ENCODE data around the gene UQCC2.

Gene UQCC2

GRCh38 chr6:33747823-33748222 lies 36.3 kb upstream of the UQCC2 start:
- DNase-seq (ENCODE audit: low read depth in 1 of 2, low spot score in 1 of 2), result no peak
- TF ChIP-seq GABPA (IDR thresholded peaks at IDR 0.05; ENCODE audit: low read depth) (no peak), REST (IDR thresholded peaks at IDR 0.05; ENCODE audit: insufficient replicate concordance, low read depth) (no peak), SPI1 (IDR thresholded peaks at IDR 0.05; ENCODE audit: borderline replicate concordance, low read depth) (no peak), POLR2AphosphoS5 (IDR thresholded peaks at IDR 0.05; ENCODE audit: low read depth) (no peak)
- TF ChIP-seq, protein P1, sequence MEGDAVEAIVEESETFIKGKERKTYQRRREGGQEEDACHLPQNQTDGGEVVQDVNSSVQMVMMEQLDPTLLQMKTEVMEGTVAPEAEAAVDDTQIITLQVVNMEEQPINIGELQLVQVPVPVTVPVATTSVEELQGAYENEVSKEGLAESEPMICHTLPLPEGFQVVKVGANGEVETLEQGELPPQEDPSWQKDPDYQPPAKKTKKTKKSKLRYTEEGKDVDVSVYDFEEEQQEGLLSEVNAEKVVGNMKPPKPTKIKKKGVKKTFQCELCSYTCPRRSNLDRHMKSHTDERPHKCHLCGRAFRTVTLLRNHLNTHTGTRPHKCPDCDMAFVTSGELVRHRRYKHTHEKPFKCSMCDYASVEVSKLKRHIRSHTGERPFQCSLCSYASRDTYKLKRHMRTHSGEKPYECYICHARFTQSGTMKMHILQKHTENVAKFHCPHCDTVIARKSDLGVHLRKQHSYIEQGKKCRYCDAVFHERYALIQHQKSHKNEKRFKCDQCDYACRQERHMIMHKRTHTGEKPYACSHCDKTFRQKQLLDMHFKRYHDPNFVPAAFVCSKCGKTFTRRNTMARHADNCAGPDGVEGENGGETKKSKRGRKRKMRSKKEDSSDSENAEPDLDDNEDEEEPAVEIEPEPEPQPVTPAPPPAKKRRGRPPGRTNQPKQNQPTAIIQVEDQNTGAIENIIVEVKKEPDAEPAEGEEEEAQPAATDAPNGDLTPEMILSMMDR (IDR thresholded peaks at IDR 0.05; ENCODE audit: insufficient read depth, low read length), result no peak
- H3K27ac ChIP-seq (replicated peaks), result no peak overlapping the region
- no peak overlapping the region for H3K4me3 ChIP-seq (replicated peaks; ENCODE audit: insufficient read depth, low read length)
- peaks cover 14% of the 10 kb centered on the region for H3K27me3 ChIP-seq (ENCODE audit: insufficient read depth, poor library complexity, severe bottlenecking)

- no peak for DNase-seq (ENCODE audit: low read depth in 1 of 2, low spot score in 1 of 2)
- TF ChIP-seq GABPA (IDR thresholded peaks at IDR 0.05; ENCODE audit: low read depth), result no peak
- TF ChIP-seq POLR2AphosphoS5 (IDR thresholded peaks at IDR 0.05; ENCODE audit: low read depth), result no peak
- no peak for TF ChIP-seq SPI1 (IDR thresholded peaks at IDR 0.05; ENCODE audit: borderline replicate concordance, low read depth)
- TF ChIP-seq REST (IDR thresholded peaks at IDR 0.05; ENCODE audit: insufficient replicate concordance, low read depth), result no peak
- TF ChIP-seq, protein P1 (IDR thresholded peaks at IDR 0.05; ENCODE audit: insufficient read depth, low read length), result no peak
- H3K27me3 ChIP-seq (ENCODE audit: insufficient read depth, poor library complexity, severe bottlenecking), result peaks cover 18% of the 10 kb centered on the region
- no peak within 1 kb of the TSS for H3K27ac ChIP-seq (replicated peaks)
- H3K4me3 ChIP-seq (replicated peaks; ENCODE audit: insufficient read depth, low read length), result no peak within 1 kb of the TSS
Observed at GRCh38 chr6:33746651-33747100, 35.2 kb upstream of the UQCC2 start, which contains the start of gene IP6K3. Gene IP6K3 (minus strand): TSS chr6:33746905. CDS start chr6:33735476, 11,429 bp downstream.

GRCh38 chr6:33746036-33746600 lies 34.6 kb upstream of the UQCC2 start:
- Histone ChIP-seq H3K27me3 (ENCODE audit: insufficient read depth, poor library complexity, severe bottlenecking) (peaks cover 18% of the 10 kb centered on the region), H3K27ac (replicated peaks) (no peak overlapping the region), H3K4me3 (replicated peaks; ENCODE audit: insufficient read depth, low read length) (no peak overlapping the region)
- TF ChIP-seq, protein P1 (IDR thresholded peaks at IDR 0.05; ENCODE audit: insufficient read depth, low read length), result no peak
- no peak for TF ChIP-seq REST (IDR thresholded peaks at IDR 0.05; ENCODE audit: insufficient replicate concordance, low read depth)
- no peak for TF ChIP-seq POLR2AphosphoS5 (IDR thresholded peaks at IDR 0.05; ENCODE audit: low read depth)
- no peak for TF ChIP-seq SPI1 (IDR thresholded peaks at IDR 0.05; ENCODE audit: borderline replicate concordance, low read depth)
- no peak for TF ChIP-seq GABPA (IDR thresholded peaks at IDR 0.05; ENCODE audit: low read depth)
- DNase-seq (ENCODE audit: low read depth in 1 of 2, low spot score in 1 of 2), result no peak

Data from HL-60 (cell line).